Psoas muscle (tissue), 8 donors: ENCODE results near the gene DCBLD2. TPM values are rescaled to one million over a fixed set of nuclear protein-coding genes. Genes with fewer than 3 reads are reported as not detected.

ENCODE experiments used
- ATAC-seq, 4 donors: fragments of 200-7000 bp; cut with Tn5 transposase; one replicate each; pipeline ENCODE4 v1.9.1; 2020; ENCODE audit warnings: moderate library complexity in 3 of 4, mild to moderate bottlenecking in 2 of 4
- DNase-seq, 2 donors: peaks; one replicate each; pipeline ENCODE4 v3.0.0-alpha.2; 2020
- H3K27ac ChIP-seq: fragments of 200-600 bp; one replicate; pipeline ENCODE4 v1.8.0; 2022
- H3K27me3 ChIP-seq, 3 donors: fragments of 200-600 bp in 1 of 3; one replicate each; pipeline versions ENCODE4 v1.6.1 to v1.8.0; 2013 to 2022; ENCODE audit warnings: low read length in 2 of 3, mild to moderate bottlenecking in 2 of 3, moderate library complexity in 1 of 3; ENCODE audit not compliant: insufficient read depth in 3 of 3
- H3K36me3 ChIP-seq, 2 donors: fragments of 200-600 bp in 1 of 2; one replicate each; pipeline versions ENCODE4 v1.6.1 to v1.8.0; 2013 to 2022; ENCODE audit warnings: low read depth in 1 of 2, mild to moderate bottlenecking in 1 of 2, moderate library complexity in 1 of 2; ENCODE audit not compliant: insufficient read depth in 1 of 2
- H3K4me1 ChIP-seq: fragments of 200-600 bp; one replicate; pipeline ENCODE4 v1.8.0; 2022
- H3K4me3 ChIP-seq: fragments of 200-600 bp; one replicate; pipeline ENCODE4 v1.8.0; 2022; ENCODE audit warnings: mild to moderate bottlenecking
- H3K9me3 ChIP-seq: fragments of 200-600 bp; one replicate; pipeline ENCODE4 v1.8.0; 2022
- WGBS, 3 donors: extraction: QIAGEN DNeasy Blood & Tissue Kit; methylation state at CpG; one replicate each; pipeline versions ENCODE4 v1.1.6 to v1.1.7; 2013; 5-methylcytosine and 5-hydroxymethylcytosine counted together
- intact Hi-C, 2 donors: fragments of 100-400 bp; cut with DNase I; formaldehyde crosslinking; loops; one replicate each; pipeline versions ENCODE4 v1.11.0 to v1.14.2; 2022
- polyA plus RNA-seq, 3 donors: library from polyadenylated mRNA; stranded (reverse); fragments of 200-250 nt; gene quantifications; one replicate each; pipeline ENCODE4 v1.2.3, GENCODE V29; 2013
- total RNA-seq, 4 donors: library from RNA; stranded (reverse); fragmentation: NEBNext Ultra II Directional in 2 of 4; extraction: Animal tissue kit (Norgen Biotek cat#: 25700) in 2 of 4; gene quantifications; one replicate each; pipeline versions ENCODE4 v1.2.1 to v1.2.4, GENCODE V29; 2021 to 2023
- TF ChIP-seq, protein P1 (sequence below): fragments of 200-600 bp; IDR thresholded peaks from one replicate; pipeline ENCODE4 v1.8.0; 2022; ENCODE audit warnings: antibody characterized with exemption
- donor health status: healthy with polysubstance abuse.
- donor health status: DM: no; HTN: no; CAD: no; lungs with moderate emphysema.
- donor health status: Bipolar disorder and iron deficiency.
- donor health status: healthy.
- donor health status: DM: yes; HTN: yes; CAD: no.
- donor health status: DM: no; HTN: no; CAD: no.
- donor health status: DM: no; HTN: no; CAD: no.
- donor health status: DM: yes; HTN: yes; CAD: no.

The DCBLD2 gene
- total and polyA plus RNA-seq, 7 donors: 2.9 to 13.9 (median 5.3) TPM

DNA sequence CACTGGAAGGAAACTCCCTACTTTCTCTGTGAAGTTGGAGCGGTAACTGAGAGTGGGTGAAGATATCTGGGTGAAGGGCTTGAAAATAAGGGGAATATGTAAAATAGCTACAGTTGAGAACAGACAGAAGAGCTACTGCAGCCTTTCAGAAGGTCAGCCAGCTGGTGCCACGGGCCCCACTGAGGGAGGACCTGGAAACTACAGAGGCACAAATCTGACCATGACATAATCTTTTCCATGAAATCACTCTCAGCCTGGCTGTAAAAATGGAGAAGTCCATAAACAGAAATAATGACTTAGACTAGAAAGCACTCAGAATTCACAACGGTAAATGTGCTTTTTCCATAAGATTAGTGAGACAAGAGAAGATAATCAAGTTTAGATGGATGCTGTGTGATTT is 91.9 kb downstream of the DCBLD2 start:
- H3K27me3 ChIP-seq: no peaks in the 10 kb centered on the region
- no peak overlapping the region for H3K27ac ChIP-seq
- H3K4me1 ChIP-seq: no peaks in the 10 kb centered on the region
- ATAC-seq (no peak), DNase-seq (no peak)
- TF ChIP-seq, protein P1, sequence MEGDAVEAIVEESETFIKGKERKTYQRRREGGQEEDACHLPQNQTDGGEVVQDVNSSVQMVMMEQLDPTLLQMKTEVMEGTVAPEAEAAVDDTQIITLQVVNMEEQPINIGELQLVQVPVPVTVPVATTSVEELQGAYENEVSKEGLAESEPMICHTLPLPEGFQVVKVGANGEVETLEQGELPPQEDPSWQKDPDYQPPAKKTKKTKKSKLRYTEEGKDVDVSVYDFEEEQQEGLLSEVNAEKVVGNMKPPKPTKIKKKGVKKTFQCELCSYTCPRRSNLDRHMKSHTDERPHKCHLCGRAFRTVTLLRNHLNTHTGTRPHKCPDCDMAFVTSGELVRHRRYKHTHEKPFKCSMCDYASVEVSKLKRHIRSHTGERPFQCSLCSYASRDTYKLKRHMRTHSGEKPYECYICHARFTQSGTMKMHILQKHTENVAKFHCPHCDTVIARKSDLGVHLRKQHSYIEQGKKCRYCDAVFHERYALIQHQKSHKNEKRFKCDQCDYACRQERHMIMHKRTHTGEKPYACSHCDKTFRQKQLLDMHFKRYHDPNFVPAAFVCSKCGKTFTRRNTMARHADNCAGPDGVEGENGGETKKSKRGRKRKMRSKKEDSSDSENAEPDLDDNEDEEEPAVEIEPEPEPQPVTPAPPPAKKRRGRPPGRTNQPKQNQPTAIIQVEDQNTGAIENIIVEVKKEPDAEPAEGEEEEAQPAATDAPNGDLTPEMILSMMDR: no peak
- H3K9me3 ChIP-seq: no peaks in the 10 kb centered on the region
- intact Hi-C loops: no loop called here
- no peak overlapping the region for H3K4me3 ChIP-seq
- H3K36me3 ChIP-seq: peaks cover 7 to 63% of the 10 kb centered on the region in 2 donors
- 36 to 39% (median 36%) methylated on average over 3 of the region's 3 CpGs for WGBS, 3 donors

DNA sequence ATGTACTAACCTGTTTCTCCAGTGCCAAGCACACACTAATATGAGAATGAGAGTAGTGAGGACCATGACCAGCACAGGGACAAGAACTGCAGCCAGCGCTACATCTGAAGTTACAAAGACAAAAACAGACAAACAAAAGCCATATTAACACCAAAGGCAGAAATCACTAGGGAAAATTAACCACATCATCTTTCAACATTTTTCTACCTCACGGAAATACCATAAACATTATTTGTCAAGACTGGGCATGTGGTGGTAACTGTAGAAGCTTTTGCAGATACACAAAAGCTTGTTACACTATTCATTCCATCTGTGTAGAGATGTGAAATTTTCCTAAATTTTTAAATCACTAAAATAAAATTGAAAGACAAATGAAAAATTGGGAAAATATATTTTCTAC is 93.4 kb downstream of the DCBLD2 start:
- no peak for ATAC-seq
- Histone ChIP-seq H3K27ac (no peak overlapping the region), H3K36me3 (peaks cover 7 to 53% of the 10 kb centered on the region in 2 donors), H3K9me3 (no peaks in the 10 kb centered on the region), H3K4me3 (no peak overlapping the region), H3K27me3 (no peaks in the 10 kb centered on the region), H3K4me1 (no peaks in the 10 kb centered on the region)
- TF ChIP-seq, protein P1: no peak
- WGBS, 3 donors: 93 to 99% (median 97%) methylated on average over 2 of the region's 2 CpGs
- DNase-seq: no peak
- intact Hi-C loops: no loop called here

DNA sequence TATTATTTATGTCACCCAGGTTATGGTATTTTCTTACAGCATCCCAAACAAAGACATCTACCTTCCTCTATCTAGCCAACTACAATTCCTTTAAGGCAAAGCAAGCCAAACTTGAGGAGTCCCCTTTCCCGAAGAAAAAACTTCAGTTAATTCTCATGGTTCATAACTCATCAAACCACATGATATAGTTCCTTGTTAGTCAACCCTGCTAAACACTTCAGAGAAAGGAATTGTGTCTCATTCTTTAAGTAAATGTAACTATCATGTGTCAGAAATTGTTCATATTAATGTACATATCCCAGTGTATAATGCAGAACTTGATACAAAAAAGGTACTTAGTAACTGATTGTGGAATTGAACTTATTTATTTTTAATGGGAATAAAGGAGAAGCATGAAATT is 93.9 kb downstream of the DCBLD2 start:
- WGBS, 3 donors: 85 to 97% (median 95%) methylated on average over 1 of the region's 1 CpG
- no peaks in the 10 kb centered on the region for H3K27me3 ChIP-seq
- peaks cover 7 to 53% of the 10 kb centered on the region in 2 donors for H3K36me3 ChIP-seq
- H3K4me3 ChIP-seq: no peak overlapping the region
- H3K27ac ChIP-seq: no peak overlapping the region
- no peaks in the 10 kb centered on the region for H3K9me3 ChIP-seq
- DNase-seq: no peak
- intact Hi-C loops: no loop called here
- TF ChIP-seq, protein P1: no peak
- ATAC-seq: no peak
- no peaks in the 10 kb centered on the region for H3K4me1 ChIP-seq

GRCh38 chr3:98807011-98807410 is 94.5 kb downstream of the DCBLD2 start:
- 92 to 97% (median 96%) methylated on average over 4 of the region's 4 CpGs for WGBS, 3 donors
- no peak for DNase-seq
- TF ChIP-seq, protein P1: no peak
- Histone ChIP-seq H3K27me3 (no peaks in the 10 kb centered on the region), H3K9me3 (no peaks in the 10 kb centered on the region), H3K4me1 (no peaks in the 10 kb centered on the region), H3K36me3 (peaks cover 7 to 53% of the 10 kb centered on the region in 2 donors), H3K4me3 (no peak overlapping the region), H3K27ac (no peak overlapping the region)
- intact Hi-C loops: no loop called here
- ATAC-seq: no peak

DNA sequence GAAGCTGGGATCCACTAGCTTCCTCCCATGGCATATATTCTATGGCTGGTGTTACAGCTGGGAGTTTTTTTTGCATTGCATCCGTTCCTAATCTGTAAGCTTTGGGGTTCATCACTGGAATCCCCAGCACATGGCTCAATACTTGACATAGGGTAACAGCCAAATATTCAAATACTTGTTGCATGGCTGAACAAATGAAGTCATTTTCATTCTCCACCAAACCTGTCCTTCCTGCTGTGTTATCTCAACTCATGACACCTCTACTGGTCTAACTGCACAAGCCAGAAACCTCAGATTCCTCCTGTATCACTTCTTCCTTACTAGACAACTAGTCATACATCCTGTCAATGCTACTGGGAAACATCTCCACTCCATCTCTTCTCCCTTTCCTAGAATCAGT is 95.0 kb downstream of the DCBLD2 start:
- TF ChIP-seq, protein P1: no peak
- ATAC-seq (no peak), DNase-seq (no peak)
- H3K4me3 ChIP-seq: no peak overlapping the region
- intact Hi-C loops: no loop called here
- H3K36me3 ChIP-seq: peaks cover 7 to 53% of the 10 kb centered on the region in 2 donors
- no peaks in the 10 kb centered on the region for H3K4me1 ChIP-seq
- 78 to 97% (median 85%) methylated on average over 1 of the region's 1 CpG for WGBS, 3 donors
- H3K27me3 ChIP-seq: no peaks in the 10 kb centered on the region
- no peaks in the 10 kb centered on the region for H3K9me3 ChIP-seq
- no peak overlapping the region for H3K27ac ChIP-seq
